Type B pancreatic cell (in vitro differentiated cells): ENCODE measurements around the gene FBXO31. TPM values are rescaled to one million over a fixed set of nuclear protein-coding genes. Genes with fewer than 3 reads are reported as not detected.

Experiments used
- DNase-seq: peaks from one replicate; pipeline ENCODE4 v3.0.0; 2021; ENCODE audit warnings: mixed read lengths; ENCODE audit not compliant: unreplicated experiment; ENCODE audit errors: extremely low spot score
- H3K27ac Mint-ChIP-seq: 2 replicates; pipeline ENCODE4 v1.8.0; 2021; ENCODE audit warnings: mild to moderate bottlenecking, mixed read lengths
- H3K27me3 Mint-ChIP-seq: 2 replicates; pipeline ENCODE4 v1.8.0; 2021; ENCODE audit warnings: mixed read lengths
- H3K36me3 Mint-ChIP-seq: 2 replicates; pipeline ENCODE4 v1.8.0; 2021; ENCODE audit warnings: mixed read lengths
- H3K4me1 Mint-ChIP-seq: one replicate; pipeline ENCODE4 v1.8.0; 2021; ENCODE audit warnings: mixed read lengths; ENCODE audit not compliant: unreplicated experiment
- H3K4me3 Mint-ChIP-seq: 2 replicates; pipeline ENCODE4 v1.8.0; 2021; ENCODE audit warnings: mild to moderate bottlenecking, mixed read lengths
- H3K9me3 Mint-ChIP-seq: 2 replicates; pipeline ENCODE4 v1.8.0; 2021; ENCODE audit warnings: mixed read lengths
- long read RNA-seq: library from polyadenylated mRNA; unstranded; transcript quantifications from one replicate; pipeline ENCODE4 v2.0.0, GENCODE V29; 2020
- total RNA-seq: library from RNA; stranded (reverse); gene quantifications from 2 replicates; pipeline ENCODE4 v1.2.1, GENCODE V29; 2021; ENCODE audit warnings: low replicate concordance
- TF ChIP-seq, protein P1 (sequence below): fragments of 200-600 bp; sonication (generic); conservative IDR thresholded peaks from 2 replicates; pipeline ENCODE4 v1.5.0; 2021; ENCODE audit warnings: antibody characterized with exemption, mild to moderate bottlenecking

Gene FBXO31, protein sequence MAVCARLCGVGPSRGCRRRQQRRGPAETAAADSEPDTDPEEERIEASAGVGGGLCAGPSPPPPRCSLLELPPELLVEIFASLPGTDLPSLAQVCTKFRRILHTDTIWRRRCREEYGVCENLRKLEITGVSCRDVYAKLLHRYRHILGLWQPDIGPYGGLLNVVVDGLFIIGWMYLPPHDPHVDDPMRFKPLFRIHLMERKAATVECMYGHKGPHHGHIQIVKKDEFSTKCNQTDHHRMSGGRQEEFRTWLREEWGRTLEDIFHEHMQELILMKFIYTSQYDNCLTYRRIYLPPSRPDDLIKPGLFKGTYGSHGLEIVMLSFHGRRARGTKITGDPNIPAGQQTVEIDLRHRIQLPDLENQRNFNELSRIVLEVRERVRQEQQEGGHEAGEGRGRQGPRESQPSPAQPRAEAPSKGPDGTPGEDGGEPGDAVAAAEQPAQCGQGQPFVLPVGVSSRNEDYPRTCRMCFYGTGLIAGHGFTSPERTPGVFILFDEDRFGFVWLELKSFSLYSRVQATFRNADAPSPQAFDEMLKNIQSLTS
- 26.5 and 35.1 TPM in 2 replicates for total RNA-seq
- long read RNA-seq, partial matches to known transcripts, result 4 of 4 reads
- long read RNA-seq, other reads (novel, unspliced or antisense), result 0 of 4 reads

GRCh38 chr16:87383505-87384161, at the start of gene FBXO31:
Gene FBXO31, minus strand, starts transcription at chr16:87383776. Its CDS starts 32 bp downstream, at chr16:87383744.
- Mint-ChIP-seq H3K9me3 (no peaks in the 10 kb centered on the region), H3K36me3 (no peaks in the 10 kb centered on the region), H3K4me3 (peak within 1 kb of the TSS; percentile 93), H3K27ac (peak within 1 kb of the TSS; percentile 99), H3K27me3 (peaks cover 3% of the 10 kb centered on the region), H3K4me1 (peaks cover 40% of the 10 kb centered on the region)
- peak; percentile 98 for DNase-seq
- TF ChIP-seq, protein P1, sequence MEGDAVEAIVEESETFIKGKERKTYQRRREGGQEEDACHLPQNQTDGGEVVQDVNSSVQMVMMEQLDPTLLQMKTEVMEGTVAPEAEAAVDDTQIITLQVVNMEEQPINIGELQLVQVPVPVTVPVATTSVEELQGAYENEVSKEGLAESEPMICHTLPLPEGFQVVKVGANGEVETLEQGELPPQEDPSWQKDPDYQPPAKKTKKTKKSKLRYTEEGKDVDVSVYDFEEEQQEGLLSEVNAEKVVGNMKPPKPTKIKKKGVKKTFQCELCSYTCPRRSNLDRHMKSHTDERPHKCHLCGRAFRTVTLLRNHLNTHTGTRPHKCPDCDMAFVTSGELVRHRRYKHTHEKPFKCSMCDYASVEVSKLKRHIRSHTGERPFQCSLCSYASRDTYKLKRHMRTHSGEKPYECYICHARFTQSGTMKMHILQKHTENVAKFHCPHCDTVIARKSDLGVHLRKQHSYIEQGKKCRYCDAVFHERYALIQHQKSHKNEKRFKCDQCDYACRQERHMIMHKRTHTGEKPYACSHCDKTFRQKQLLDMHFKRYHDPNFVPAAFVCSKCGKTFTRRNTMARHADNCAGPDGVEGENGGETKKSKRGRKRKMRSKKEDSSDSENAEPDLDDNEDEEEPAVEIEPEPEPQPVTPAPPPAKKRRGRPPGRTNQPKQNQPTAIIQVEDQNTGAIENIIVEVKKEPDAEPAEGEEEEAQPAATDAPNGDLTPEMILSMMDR, result no peak

DNA sequence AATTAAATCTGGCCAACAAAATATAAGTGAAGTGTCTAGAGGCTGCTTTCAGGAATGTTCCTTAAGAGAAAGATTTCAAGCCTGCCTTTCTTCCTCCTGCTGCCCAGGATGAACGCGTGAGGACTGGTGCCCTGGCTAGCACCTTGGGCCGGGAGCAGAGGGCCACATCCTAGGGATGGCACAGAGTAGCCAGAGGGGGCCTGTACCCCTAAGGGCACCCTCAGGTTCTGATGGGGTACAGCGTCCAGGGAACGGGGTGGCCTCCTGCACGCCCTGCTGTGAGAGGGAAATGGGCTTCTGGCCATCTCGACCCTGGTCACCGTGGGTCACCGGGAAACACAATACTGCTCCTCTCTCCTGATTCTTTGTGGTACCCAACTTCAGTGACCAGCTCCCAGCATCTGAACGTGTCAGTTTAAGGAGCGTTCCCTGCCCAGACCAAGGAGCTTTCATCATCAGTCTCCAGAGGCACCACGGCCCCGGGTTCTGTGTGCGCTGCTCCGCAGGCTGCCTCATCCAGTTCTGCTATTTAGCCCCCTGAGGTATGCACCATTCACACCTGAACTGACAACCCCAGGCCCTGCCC, 48.8 kb upstream of the FBXO31 start:
- Mint-ChIP-seq H3K36me3 (peaks cover 3% of the 10 kb centered on the region), H3K27me3 (no peaks in the 10 kb centered on the region), H3K9me3 (no peaks in the 10 kb centered on the region), H3K4me3 (no peak overlapping the region), H3K27ac (no peak overlapping the region), H3K4me1 (peaks cover 4% of the 10 kb centered on the region)
- TF ChIP-seq, protein P1, result no peak
- no peak for DNase-seq

DNA sequence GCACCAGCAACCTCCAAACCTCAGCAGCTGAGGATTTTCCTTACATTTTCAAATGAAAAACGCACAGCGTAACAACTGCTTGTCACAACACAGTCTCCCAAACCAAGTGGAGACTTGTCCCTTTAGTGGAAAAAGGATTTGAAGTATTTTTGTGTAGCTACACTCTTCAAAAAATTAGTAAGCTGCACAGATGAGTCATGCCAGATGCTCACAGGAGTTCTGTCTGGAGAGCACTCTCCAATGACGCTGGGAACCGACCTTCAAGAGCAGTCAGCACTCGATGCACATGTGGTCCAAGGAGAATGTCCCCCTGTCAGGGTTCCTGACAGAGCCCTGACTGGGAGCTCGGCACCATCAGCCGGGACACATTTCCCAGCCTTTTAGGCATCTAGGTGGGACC, 48.4 kb upstream of the FBXO31 start:
- H3K27ac Mint-ChIP-seq, result no peak overlapping the region
- H3K36me3 Mint-ChIP-seq, result peaks cover 3% of the 10 kb centered on the region
- DNase-seq, result no peak
- H3K4me3 Mint-ChIP-seq, result no peak overlapping the region
- peaks cover 4% of the 10 kb centered on the region for H3K4me1 Mint-ChIP-seq
- TF ChIP-seq, protein P1, result no peak
- H3K27me3 Mint-ChIP-seq, result no peaks in the 10 kb centered on the region
- no peaks in the 10 kb centered on the region for H3K9me3 Mint-ChIP-seq

GRCh38 chr16:87426423-87427215, 43.0 kb upstream of the FBXO31 start:
- Mint-ChIP-seq H3K4me1 (peaks cover 21% of the 10 kb centered on the region), H3K4me3 (no peak overlapping the region), H3K27me3 (no peaks in the 10 kb centered on the region), H3K9me3 (no peaks in the 10 kb centered on the region), H3K27ac (no peak overlapping the region), H3K36me3 (peaks cover 13% of the 10 kb centered on the region)
- TF ChIP-seq, protein P1, result no peak
- DNase-seq, result no peak

- TF ChIP-seq, protein P1, result no peak
- no peak for DNase-seq
- peaks cover 16% of the 10 kb centered on the region for H3K36me3 Mint-ChIP-seq
- peaks cover 21% of the 10 kb centered on the region for H3K4me1 Mint-ChIP-seq
- H3K9me3 Mint-ChIP-seq, result no peaks in the 10 kb centered on the region
- no peak overlapping the region for H3K27ac Mint-ChIP-seq
- H3K27me3 Mint-ChIP-seq, result no peaks in the 10 kb centered on the region
- no peak overlapping the region for H3K4me3 Mint-ChIP-seq
These were observed 42.4 kb upstream of the FBXO31 start for GRCh38 chr16:87425941-87426340.
